Stimulated activated CD4-positive, alpha-beta T cell treated with anti-CD3 and anti-CD28 coated beads, Interleukin-1b, Interleukin-23, amount 100 ng/mL, for 1 hour (primary cell): ENCODE results near the gene ST7.
"Not testable (repeated sequence)": the region's sequence is repeated elsewhere in the genome, so short reads cannot be mapped to it uniquely, and the experiment has no call there.

Experiments used
- DNase-seq, 2 donors: peaks; one replicate each; pipeline ENCODE4 v3.0.0-alpha.2; 2020; ENCODE audit warnings: low read depth in 2 of 2

Gene ST7

DNA sequence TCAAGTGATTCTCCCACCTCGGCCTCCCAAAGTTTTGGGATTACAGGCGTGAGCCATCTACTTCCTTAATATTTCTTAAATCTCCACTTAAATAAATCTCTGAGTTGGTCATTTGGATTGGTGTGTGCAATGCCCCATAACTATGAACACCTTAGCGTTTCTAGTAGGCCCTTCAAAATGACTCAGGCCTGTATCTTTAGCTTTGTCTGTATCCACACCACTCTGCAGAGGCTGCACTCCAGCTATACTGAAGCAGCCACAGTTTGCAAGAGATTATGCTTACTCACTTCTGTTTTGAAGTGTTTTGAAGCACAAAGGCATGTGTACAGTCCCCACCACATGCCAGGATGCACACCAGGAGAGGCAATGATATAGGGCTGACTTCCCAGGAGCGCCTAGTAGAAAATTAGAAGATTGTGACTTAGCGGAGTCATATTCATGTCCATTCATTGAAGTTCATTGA is 2.4 kb upstream of the ST7 start:
- no peak for DNase-seq

DNA sequence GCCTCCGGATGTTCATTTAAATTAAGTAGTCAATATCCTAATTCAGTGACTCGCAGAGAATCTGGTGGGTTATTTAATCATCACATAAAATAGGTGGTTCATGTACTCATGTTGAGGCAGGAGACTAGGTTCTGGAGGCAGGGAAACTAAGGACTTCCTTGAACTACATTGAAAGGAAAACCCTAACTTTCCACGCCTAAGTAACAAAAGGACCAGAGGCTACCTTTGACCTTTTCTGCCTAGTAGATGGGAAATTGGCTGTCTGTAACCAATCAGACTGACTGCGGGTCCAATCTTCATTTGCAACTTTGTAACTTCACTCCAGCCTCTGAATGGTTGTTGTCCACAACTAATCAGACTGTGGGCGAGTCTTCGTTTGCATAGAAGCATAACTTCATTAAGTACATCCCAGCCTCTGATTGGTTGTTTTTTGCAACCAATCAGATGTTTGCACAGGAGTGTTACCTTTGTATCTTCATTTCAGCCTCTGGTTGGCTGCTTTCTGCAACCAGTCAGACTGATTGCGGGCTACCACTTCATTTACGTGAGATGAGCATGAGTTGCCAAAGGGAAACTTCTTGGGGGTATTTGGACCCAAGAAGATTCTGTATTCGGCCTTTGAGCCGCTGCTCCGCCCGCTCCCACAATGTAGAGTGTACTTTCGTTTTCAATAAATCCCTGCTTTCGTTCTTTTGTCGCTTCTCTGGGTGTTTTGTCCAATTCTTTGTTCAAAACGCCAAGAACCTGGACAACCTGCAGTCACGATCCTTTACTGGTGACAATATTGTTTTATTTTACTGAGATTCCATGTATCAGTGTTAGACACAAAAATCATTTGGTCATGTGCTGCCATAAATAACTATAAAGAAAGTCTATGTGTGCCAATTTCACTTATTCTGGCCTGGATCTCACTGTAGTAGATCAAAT is 1.7 kb upstream of the ST7 start:
- DNase-seq, result no peak

DNA sequence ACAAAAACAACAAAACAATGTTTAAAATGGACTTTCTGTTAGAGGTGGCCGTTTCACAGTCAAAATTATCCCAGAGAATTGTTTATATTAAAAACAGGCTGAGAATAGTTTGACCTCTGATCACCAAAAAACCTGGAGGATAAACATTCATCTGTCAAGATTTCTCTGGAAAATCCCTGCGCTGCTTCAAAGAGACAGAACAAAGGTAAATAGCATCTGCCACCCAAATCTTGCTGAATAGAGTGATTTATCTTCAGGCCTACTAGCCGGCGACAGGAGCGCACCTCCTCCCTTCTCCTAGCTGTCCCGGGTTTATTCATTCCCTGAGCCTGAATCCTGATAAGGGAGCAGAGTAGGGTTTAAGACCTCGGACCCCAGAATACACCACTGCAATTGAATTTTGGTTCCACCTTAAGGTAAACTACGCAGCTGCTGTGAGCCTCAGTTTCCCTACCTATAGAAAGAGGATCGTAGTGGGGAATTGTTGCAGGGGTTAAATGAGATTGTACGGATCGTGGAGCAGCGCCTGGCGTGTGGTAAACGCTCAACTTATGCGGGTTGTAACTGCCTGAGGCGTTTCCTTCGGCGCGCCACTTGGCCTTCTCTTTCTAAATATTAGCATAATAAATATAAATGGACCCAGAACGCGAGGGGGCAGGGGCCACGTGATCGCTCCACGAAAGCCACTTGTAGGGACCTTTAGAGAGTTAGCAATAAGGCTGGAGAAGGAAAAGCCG is 498 bp upstream of the ST7 start:
- no peak for DNase-seq

DNA sequence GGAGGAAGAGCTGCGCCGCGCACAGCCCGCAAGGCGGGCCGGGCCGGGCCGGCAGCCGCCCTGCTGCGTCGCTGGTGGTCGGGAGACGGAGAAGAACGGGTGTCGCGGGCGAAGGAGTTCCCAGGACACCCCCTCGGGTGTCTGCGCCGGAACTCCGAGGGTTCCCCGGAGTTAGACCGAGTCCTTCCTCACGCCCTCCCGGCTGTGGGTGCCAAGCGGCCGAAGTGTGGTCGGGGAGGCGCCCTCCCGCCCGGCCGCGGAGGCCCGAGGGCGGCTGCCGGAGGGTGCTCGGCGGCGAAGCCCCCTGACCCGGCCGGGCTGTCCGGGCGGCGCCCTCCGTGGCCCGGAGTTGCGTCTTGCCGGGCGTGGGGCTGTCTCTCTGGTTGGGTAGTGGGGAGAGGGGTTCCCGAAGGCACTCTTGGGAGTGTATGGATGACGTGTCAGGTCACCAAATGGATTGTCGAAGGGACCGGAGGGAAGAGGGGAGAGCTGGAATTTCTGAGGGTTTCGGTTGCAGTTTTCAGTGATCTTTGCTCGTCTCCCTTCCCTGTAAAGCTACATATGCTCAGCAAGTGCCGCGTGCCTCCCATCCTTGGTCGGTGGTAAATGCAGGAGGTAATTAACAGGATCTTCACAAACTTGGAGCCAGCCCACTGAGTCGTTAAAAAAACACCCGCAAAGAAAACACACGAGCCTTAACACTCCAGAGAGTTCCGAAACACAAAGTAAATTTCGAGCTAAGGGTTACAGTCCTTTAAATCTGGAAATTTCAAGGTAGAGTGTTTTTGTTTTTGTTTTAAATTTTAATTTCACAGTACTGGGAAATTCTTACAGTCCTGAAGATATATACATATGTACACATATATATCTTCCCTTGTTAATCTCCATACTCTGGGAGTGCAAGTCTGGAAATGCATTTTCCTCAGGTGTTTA is 871 bp downstream of the ST7 start:
- DNase-seq, result no peak

DNA sequence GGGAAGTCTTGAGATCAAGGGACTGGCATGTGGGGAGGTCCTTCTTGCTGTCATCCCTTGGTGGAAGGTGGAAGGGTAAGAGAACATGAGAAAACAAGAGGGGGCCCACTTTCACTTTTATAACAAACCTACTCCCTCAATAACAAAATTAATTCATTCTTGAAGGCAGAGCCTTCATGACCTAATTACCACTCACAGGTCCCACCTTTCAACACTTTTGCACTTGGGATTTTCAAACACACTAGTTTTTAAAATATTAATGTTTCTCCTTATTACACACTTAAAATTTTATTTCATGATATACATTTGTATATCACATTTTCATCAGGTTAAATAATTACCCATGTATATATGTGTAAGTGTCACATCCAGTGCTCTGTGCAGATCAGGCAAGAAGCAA is 2.0 kb downstream of the ST7 start:
- no peak for DNase-seq

DNA sequence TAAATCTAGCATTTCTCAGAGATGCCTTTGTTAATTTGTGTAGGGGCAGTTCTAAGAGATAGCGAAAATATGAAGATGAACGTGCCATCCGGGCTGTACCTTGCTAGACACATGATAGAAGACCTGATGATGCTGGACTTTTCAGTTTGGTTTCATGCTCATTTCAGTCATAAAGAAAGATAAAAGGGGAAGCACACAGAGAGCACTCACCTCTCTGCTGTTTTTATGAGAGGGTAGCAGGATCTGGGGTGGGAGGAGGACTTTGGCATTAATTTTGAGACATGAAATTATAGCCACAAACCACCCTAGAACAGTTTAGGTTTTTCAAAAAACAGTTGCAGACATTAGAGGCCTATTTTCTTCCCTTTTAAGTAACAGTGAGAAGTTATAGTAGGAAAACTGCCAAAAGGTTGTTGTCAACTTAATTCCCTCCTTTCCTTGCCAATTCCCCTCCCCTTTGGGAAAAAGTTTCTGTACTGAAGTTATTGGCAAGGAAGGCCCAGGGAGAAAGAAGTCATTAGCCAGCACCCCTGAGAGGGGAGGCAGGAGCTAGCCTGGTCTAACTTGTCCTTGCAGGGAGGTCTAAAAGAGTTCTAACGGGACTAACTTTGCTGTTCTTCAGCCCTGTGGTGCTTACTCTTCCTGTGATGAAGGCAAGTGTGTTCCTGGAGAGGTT is 2.6 kb downstream of the ST7 start:
- DNase-seq, result no peak

DNA sequence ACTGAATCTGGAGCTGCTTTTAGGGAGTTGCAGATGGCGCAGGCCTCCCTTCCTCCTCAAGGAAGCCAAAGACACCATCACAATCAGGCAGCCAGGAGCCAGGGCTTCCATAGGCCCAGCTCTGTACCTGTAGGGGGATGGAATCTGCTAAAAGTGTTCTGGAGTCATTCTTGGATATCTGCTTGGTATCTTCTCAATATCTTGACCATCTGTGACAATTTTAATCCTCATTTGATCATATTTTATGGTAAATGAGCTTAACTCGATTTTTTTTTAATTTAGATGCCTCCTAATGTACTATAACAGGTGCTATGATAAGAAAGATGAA is 3.1 kb downstream of the ST7 start:
- no peak for DNase-seq

DNA sequence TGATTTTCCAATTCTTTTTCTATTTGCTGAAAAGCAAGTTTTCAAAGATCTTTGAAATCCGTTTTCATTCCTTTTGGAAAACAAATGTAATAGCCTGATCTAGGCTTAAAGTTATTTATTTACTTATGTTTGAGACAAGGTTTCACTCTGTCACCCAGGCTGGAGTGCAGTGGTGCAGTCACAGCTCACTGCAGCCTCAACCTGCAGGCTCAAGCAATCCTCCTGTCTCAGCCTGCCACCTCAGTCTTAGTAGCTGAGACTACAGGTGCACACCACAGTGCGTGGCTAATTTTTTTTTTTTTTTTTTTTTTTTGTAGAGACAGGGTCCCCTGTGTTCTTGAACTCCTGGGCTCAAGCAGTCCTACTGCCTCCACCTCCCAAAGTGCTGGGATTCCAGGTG is 4.6 kb downstream of the ST7 start:
- no peak for DNase-seq

DNA sequence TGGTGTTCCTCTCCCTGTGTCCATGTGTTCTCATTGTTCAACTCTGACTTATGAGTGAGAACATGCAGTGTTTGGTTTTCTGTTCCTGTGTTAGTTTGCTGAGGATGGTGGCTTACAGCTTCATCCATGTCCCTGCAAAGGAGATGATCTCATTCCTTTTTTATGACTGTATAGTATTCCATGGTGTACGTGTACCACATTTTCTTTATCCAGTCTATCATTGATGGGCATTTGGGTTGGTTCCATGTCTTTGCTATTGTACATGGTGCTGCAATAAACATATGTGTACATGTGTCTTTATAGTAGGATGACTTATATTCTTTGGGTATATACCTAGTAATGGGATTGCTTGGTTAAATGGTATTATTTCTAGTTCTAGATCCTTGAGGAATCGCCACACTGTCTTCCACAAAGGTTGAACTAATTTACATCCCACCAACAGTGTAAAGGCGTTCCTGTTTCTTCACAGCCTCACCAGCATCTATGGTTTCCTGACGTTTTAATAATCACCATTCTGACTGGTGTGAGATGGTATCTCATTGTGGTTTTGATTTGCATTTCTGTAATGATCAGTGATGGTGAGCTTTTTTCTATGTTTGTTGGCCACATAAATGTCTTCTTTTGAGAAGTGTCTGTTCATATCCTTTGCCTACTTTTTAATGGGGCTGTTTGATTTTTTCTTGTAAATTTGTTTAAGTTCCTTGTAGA is 8.8 kb downstream of the ST7 start:
- not testable (repeated sequence) for DNase-seq

DNA sequence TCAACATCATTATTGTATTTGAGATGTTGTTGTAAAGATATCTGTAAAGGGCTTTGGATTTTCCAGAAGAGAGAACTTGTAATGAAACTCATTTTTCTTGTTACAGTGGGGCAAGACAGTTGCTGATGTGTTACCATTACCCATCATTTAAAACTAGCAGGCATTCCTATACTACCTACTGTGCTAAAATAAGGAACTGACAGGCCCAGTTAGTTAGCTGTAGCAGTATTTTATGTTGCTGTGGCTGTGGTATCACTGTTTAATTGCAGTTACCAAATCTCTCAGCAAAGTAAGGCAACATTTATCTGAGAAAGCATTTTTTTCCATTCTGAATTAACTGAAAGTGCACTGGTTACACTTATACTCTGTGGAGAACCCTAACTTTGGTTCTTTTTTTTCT is 9.9 kb downstream of the ST7 start:
- DNase-seq, result no peak

DNA sequence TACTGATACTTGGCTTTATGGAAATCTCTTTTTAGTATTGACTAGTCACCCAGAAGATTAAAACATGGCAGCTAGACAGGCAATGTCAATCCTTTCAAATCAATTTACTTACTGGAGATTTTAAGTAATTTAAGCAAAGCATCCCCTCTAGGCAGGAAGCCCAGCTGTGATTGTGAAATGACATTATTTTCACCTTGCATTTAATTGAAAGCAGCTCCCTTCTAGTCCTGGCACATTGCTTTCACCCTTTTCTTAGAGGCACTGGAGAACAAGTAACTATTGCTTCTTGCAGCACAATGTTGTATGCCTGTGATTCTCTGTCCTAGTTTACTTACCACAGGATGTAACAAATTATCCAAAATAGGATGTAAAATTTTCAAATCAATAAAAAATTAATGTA is 13.3 kb downstream of the ST7 start:
- DNase-seq, result no peak

DNA sequence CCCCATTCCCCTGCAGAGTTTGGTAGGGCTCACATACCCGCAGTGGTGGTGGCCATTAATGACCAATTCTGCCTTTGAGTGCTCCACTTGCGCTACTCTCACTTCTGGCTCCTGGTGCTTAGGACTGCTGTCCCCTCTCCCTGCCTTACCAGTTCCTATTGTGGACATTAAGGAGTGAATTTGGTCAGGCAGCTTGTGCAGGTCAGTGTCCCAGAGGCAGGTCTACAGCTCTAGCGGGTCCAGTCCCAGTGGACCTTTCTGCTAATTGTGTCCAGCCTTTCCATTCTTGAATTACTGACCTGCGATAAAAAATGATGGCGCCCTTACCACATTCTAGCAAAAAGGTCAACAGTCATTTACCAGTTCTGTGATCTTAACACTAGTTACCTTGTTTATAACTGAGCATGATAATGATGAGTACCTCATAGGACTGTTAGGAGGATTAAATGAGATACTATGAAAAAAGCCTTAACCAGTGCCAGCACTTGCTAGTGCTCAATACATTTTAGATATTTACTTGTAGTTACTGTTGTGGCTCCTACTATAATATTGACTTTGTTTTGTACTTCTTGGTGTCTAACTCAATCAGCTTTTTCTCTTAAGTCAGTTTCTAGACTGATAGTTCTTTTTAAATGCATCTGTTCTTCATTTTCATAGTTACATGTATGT is 14.1 kb downstream of the ST7 start:
- no peak for DNase-seq

DNA sequence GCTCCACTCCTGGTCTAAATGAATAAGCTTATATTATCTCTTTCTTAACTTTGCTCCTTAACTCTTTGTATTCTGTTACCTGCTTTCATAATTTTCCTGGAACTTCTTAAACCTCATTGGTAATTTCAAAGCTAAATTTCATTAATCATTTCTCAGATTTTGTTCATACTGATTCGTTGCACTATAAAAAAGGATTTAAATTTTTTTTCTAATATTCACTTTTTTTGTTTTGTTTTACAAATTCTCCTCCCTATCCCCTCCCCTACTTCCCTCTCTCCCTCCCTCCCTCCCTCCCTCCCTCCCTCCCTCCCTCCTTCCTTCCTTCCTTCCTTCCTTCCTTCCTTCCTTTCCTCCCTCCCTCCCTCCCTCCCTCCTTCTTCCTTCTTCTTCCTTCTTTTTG is 14.7 kb downstream of the ST7 start:
- no peak for DNase-seq

DNA sequence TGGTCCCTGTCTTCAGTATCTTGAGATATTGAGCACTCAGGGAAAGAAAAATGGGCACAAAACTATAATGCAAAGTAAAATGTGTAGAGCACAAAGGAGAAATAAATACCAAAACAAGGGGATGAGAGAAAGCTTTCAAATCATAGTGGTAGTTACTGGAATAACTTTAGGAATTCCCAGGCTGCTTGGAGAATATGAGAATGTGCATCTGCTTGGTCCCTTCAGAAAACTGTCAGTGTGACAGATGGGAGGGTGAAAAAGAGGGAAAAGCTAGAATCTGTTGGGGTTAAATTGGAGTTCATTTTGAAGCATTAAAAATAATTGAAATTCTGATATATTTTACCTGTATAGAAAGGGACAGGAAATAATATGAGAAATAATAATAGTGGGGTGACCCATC is 15.3 kb downstream of the ST7 start:
- DNase-seq, result no peak

DNA sequence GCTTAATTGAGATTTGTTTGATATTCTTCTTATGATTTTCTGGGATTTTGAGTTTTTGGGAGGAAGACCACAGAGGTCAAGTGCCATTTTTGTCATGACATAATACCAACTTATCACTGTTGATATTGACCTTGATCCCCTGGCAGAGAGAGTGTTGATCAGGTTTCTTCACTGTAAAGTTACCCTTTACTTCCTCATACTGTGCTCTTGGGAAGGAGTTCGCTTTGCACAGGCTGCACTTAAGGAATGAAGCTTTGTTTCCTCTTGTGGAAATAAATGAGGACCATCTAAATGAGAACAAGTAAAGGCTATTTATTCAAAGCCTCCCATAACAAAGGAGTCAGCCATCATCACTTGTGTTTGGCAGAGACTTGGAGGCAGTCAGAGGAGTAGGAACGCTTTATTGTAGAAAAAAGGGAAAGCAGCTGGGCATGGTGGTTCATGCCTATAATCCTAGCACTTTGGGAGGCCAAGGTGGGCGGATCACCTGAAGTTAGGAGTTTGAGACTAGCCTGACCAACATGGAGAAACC is 16.1 kb downstream of the ST7 start:
- DNase-seq, result no peak

DNA sequence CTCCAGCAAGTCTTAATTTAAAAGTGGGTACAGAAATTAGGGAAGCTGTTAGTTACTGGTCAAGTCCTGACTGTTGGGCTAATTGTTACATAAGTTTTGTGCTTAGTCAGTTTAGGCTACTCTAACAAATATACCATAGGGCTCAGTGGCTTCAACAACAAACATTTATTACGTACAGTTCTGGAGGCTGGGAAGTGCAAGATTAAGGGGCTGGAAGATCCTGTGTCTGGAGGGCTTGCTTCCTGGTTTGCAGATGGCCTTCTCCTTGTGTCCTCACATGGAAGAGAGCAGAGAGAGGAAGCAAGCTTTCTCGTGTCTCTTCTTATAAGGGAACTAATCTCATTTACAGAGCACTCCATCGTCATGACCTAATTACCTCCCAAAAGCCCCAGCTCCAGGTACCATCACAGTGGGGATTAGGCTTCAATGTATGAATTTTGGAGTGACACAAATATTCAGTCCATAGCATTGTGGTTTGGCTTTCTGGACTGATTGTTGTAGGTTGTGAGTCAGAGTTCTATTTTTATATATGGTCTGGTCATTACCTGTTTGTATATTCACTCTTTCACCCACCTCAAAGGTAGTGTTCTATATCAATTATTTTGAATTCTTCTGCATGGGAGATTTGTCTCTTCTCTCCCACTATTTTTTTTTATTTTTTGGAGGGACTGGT is 17.1 kb downstream of the ST7 start:
- no peak for DNase-seq

DNA sequence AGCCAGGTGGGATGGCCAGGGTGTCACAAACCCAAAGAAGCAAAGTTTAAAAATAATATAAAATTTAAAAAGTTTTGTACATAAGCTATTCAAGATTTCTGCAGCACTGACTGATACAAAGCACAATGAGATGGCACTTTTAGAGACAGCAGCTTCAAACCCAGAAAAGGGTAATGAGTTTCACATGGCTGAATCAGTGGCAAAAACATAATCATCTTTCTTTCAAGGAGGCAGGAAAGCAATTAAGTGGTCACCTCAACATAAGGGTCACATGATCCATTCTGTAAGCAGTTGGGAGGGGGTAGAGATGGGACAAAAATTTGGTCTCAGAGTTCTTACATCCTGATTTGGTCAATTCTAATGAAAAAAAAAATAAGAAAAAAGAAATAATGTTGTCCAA is 17.9 kb downstream of the ST7 start:
- not testable (repeated sequence) for DNase-seq

DNA sequence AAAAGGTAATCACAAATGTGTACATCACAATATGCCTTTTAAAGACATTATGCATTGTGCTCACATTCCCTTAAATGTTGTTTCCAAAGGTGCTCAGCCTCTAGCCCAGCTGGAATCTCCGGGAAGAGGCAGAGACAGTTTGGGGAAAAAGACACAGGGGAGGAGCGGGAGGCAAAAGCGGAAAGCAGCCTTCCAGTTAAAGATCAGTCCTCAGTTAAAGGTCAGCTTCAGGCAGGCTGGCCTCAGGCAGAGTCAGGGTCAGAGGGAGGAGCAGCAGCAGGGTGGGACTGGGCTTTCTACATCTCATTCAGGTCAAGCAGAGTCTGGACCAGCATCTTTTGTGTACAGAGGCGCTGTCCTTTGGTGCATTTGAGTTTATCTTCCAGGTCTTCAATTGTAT is 18.6 kb downstream of the ST7 start:
- no peak for DNase-seq

DNA sequence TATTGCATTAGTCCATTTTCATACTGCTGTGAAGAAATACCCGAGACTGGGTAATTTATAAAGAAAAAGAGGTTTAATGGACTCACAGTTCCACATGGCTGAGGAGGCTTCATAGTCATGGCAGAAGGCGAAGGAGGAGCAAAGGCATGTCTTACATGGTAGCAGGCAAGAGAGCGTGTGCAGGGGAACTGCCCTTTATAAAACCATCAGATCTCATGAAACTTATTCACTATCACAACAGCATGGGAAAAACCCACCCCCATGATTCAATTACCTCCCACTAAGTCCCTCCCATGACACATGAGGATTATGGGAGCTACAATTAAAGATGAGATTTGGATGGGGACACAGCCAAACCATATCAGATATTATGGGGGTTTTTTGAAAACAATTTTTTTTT is 21.7 kb downstream of the ST7 start:
- not testable (repeated sequence) for DNase-seq

DNA sequence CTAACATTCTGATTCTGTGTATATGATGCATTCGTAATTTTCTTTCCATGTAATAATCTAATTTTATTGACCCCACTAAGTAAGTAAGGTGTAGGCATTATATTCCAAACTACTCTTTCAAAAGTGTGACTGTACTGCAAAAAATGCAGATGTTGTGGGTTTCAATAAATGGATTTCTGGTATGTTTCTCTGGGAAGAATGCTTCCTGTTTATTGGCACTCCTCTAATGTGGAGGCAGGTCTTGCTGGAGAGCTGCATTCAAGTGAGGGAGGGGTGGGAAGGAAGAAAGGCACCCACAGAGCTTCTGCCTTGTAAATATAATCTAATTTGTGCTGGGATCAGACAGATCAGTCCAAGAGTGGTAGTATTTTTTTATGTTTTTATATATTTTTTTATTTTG is 23.9 kb downstream of the ST7 start:
- DNase-seq, result no peak
